DOHH2 (cell line): ENCODE results near the gene WWOX.

Source experiments
- H3F3A ChIP-seq: fragments of 200-600 bp; sonication (generic), shearing (Covaris generic); 2 replicates; pipeline ENCODE4 v1.6.0; 2016; ENCODE audit warnings: antibody characterized with exemption, mild to moderate bottlenecking; ENCODE audit not compliant: control insufficient read depth, insufficient read depth
- H3K27ac ChIP-seq: fragments of 200-600 bp; sonication (generic); 2 replicates; pipeline ENCODE4 v1.5.1; 2014; ENCODE audit warnings: low read depth, mild to moderate bottlenecking, low read length, moderate library complexity
- H3K27me3 ChIP-seq: fragments of 200-600 bp; sonication (generic); 2 replicates; pipeline ENCODE4 v1.6.1; 2014; ENCODE audit warnings: mild to moderate bottlenecking, low read length, mixed read lengths; ENCODE audit not compliant: control insufficient read depth
- H3K36me3 ChIP-seq: fragments of 200-600 bp; sonication (generic); 2 replicates; pipeline ENCODE4 v1.6.1; 2014; ENCODE audit warnings: mild to moderate bottlenecking, low read length, moderate library complexity, mixed read lengths; ENCODE audit not compliant: control insufficient read depth
- H3K4me1 ChIP-seq: fragments of 200-600 bp; sonication (generic); 2 replicates; pipeline ENCODE4 v1.6.1; 2014; ENCODE audit warnings: mild to moderate bottlenecking, low read length, mixed read lengths; ENCODE audit not compliant: control insufficient read depth
- H3K4me2 ChIP-seq: fragments of 200-600 bp; sonication (generic); 2 replicates; pipeline ENCODE4 v1.6.0; 2014; ENCODE audit warnings: mild to moderate bottlenecking, low read length, moderate library complexity
- H3K4me3 ChIP-seq: fragments of 200-600 bp; sonication (generic); 2 replicates; pipeline ENCODE4 v1.5.1; 2014; ENCODE audit warnings: mild to moderate bottlenecking, low read length, mixed read lengths
- H3K79me2 ChIP-seq: fragments of 200-600 bp; sonication (generic); 2 replicates; pipeline ENCODE4 v1.6.1; 2014; ENCODE audit warnings: mild to moderate bottlenecking, low read length, mixed read lengths; ENCODE audit not compliant: control insufficient read depth
- H3K9me2 ChIP-seq: fragments of 200-600 bp; sonication (generic); replicated peaks from 2 replicates; pipeline ENCODE4 v1.6.1; 2014; ENCODE audit warnings: mild to moderate bottlenecking, low read length, mixed read lengths; ENCODE audit not compliant: control insufficient read depth
- H3K9me3 ChIP-seq: fragments of 200-600 bp; sonication (generic); 2 replicates; pipeline ENCODE4 v1.6.1; 2014; ENCODE audit warnings: antibody characterized with exemption, low read length, mixed read lengths; ENCODE audit not compliant: control insufficient read depth, insufficient read depth
- H4K20me1 ChIP-seq: fragments of 200-600 bp; sonication (generic); 2 replicates; pipeline ENCODE4 v1.6.0; 2014; ENCODE audit warnings: low read depth, mild to moderate bottlenecking, antibody characterized with exemption, low read length, moderate library complexity; ENCODE audit not compliant: control insufficient read depth, insufficient read depth
- EZH2phosphoT487 ChIP-seq: fragments of 200-600 bp; sonication (generic); IDR thresholded peaks from 2 replicates; pipeline ENCODE4 v1.6.1; 2017; ENCODE audit warnings: borderline replicate concordance, mild to moderate bottlenecking, antibody characterized with exemption, low read length, moderate library complexity, mixed read lengths
- TF ChIP-seq, protein P1 (sequence below): fragments of 200-600 bp; sonication (generic); IDR thresholded peaks from one replicate; pipeline ENCODE4 v1.5.1; 2014; ENCODE audit warnings: antibody characterized with exemption, mild to moderate bottlenecking, low read depth, low read length; ENCODE audit not compliant: poor library complexity, severe bottlenecking

WWOX gene

DNA sequence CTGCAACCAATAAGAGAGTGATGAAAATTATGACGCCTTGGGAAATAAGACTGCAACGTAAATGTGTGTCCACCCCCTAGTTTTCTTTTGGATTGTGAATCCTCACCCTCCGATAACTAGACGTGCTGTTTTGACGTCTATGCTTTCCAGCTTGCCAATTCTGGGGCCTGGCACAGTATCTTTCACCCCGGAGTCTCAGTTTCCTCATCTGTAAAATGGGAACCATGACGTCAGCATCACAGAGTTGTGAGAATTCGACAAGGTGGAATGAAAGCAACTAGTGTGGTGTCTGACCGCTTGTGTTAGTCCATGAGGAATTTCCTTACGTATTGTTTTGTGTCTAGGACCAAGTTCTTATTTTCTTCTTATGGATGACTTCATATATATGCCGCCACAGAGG lies 37.7 kb downstream of the WWOX start:
- peaks cover 15% of the 10 kb centered on the region for H3K4me1 ChIP-seq
- no peak overlapping the region for H3K4me3 ChIP-seq
- no peaks in the 10 kb centered on the region for H3F3A ChIP-seq
- no peak overlapping the region for H3K27ac ChIP-seq
- TF ChIP-seq, protein P1, sequence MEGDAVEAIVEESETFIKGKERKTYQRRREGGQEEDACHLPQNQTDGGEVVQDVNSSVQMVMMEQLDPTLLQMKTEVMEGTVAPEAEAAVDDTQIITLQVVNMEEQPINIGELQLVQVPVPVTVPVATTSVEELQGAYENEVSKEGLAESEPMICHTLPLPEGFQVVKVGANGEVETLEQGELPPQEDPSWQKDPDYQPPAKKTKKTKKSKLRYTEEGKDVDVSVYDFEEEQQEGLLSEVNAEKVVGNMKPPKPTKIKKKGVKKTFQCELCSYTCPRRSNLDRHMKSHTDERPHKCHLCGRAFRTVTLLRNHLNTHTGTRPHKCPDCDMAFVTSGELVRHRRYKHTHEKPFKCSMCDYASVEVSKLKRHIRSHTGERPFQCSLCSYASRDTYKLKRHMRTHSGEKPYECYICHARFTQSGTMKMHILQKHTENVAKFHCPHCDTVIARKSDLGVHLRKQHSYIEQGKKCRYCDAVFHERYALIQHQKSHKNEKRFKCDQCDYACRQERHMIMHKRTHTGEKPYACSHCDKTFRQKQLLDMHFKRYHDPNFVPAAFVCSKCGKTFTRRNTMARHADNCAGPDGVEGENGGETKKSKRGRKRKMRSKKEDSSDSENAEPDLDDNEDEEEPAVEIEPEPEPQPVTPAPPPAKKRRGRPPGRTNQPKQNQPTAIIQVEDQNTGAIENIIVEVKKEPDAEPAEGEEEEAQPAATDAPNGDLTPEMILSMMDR, result no peak
- no peak for TF ChIP-seq EZH2phosphoT487
- peaks cover 3% of the 10 kb centered on the region; the same call in 1 of the 2 replicates for H3K36me3 ChIP-seq
- no peaks in the 10 kb centered on the region for H3K27me3 ChIP-seq
- no peaks in the 10 kb centered on the region for H3K9me3 ChIP-seq
- H3K4me2 ChIP-seq, result no peak overlapping the region
- no peaks in the 10 kb centered on the region for H3K79me2 ChIP-seq
- no peaks in the 10 kb centered on the region; the same call in 1 of the 2 replicates for H4K20me1 ChIP-seq
- H3K9me2 ChIP-seq, result no peaks in the 10 kb centered on the region

GRCh38 chr16:78137782-78138616 lies 38.5 kb downstream of the WWOX start:
- Histone ChIP-seq H3K79me2 (no peaks in the 10 kb centered on the region), H4K20me1 (no peaks in the 10 kb centered on the region; the same call in 1 of the 2 replicates), H3K27ac (no peak overlapping the region), H3K27me3 (no peaks in the 10 kb centered on the region), H3K9me2 (no peaks in the 10 kb centered on the region), H3K4me2 (peak overlapping the region; percentile 22; the same call in 1 of the 2 replicates), H3F3A (no peaks in the 10 kb centered on the region), H3K4me1 (peaks cover 15% of the 10 kb centered on the region), H3K4me3 (no peak overlapping the region), H3K36me3 (0 out of 2 replicates have a peak, but pooled peaks cover 3% of the 10 kb centered on the region), H3K9me3 (no peaks in the 10 kb centered on the region)
- no peak for TF ChIP-seq EZH2phosphoT487
- TF ChIP-seq, protein P1, result no peak

DNA sequence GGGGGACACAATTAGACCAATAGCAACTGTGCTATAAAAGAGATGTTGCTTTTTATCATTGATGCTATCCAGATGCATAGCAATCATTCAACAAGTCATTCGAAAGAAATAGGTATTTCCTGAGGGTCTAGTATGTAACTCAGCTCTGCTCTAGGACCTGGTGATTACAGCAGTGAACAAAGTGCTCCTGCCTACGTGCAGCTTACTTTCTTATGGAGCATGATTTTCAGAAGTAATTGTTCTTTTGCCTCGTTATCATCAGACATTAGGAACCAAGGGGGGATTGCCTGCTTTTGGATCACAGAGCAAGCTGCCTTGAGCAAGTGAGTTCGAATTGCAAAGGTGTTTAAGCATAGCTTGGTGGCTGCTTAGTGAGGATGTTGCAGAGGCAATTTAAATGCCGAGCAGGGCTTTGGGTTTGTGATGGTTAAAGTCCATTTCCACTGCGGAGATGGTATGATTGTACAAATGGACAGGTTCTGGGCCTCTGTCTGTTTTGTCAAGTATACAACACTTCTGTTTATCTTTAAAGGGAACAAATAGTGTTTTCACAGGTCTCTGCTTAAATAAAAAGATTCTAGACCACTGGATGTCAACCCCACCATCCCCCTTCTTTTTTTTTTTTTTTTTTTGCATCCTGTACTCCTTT lies 41.5 kb downstream of the WWOX start:
- Histone ChIP-seq H3F3A (no peaks in the 10 kb centered on the region), H4K20me1 (no peaks in the 10 kb centered on the region; the same call in 1 of the 2 replicates), H3K27ac (no peak overlapping the region), H3K9me3 (no peaks in the 10 kb centered on the region), H3K79me2 (no peaks in the 10 kb centered on the region), H3K27me3 (no peaks in the 10 kb centered on the region), H3K4me3 (no peak overlapping the region), H3K4me2 (no peak overlapping the region), H3K4me1 (peaks cover 15% of the 10 kb centered on the region), H3K9me2 (no peaks in the 10 kb centered on the region), H3K36me3 (0 out of 2 replicates have a peak, but pooled peaks cover 3% of the 10 kb centered on the region)
- no peak for TF ChIP-seq EZH2phosphoT487
- TF ChIP-seq, protein P1, result no peak
